Measurements from ENCODE around the gene TSPAN9.

DNA sequence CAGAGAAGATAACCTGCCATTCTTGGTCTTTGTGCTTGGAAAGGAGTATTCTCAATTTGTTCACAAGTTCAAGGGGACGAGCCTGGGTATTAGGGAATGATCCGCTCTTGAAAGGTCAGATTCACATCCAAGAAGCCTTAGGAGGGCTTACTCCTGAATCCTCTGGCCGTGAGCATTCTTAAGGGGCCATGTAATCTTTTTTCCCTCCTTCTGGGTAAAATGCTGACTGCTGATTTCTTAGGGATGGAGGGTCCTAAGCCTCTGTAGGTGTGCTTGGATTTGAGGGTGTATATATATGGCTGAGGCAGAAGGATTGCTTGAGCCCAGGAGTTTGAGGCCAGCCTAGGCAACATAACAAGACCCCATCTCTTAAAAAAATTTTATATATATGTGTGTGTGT is 149.1 kb downstream of the TSPAN9 start:
- TF ChIP-seq POLR2A (IDR thresholded peaks at IDR 0.05) (no peak), CTCF (IDR thresholded peaks at IDR 0.05) (no peak), EP300 (IDR thresholded peaks at IDR 0.05) (no peak)
